Mesangial cell (primary cell): ENCODE data around the gene USH1C. TPM values are rescaled to one million over a fixed set of nuclear protein-coding genes. Genes with fewer than 3 reads are reported as not detected.

Experiments used
- total RNA-seq: library from RNA; depleted of rRNA; stranded (reverse); fragments of >200 nt; gene quantifications from 2 replicates; pipeline ENCODE4 v1.2.3, GENCODE V29; 2015

The USH1C gene
- 1.1 TPM in 1 of 2 replicates, not detected in the other for total RNA-seq

GRCh38 chr11:17544181-17544622 is at the start of gene USH1C:
USH1C (minus strand) TSS chr11:17544416; CDS start chr11:17544307, 109 bp downstream.

DNA sequence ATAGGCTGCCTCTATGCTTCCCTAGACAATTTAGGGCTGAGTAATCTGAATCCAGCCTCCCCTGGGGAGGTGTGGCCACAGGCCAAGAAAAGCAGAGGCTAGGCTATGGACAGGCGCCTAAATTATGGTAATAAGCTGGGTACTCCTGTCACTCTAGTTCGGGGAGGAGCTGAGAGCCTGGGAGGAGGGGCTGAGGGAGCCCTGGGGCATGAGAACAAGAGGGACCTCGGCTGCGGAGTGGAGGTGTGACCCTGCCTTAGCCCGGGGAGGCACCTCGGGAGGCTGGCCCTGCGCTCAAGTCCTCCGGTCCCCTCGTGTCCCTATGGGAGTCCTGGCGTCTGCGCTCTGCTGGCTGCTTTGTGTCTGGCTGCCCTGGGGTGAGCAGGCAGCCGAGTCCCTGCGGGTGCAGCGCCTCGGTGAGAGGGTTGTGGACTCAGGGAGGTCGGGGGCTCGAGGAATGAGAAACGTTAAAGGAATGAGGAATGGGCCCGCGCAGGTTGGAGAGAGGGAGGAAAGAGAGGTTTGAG is 2.9 kb upstream of the USH1C start, which contains the start of gene OTOG:
TSS of gene OTOG (plus strand) at position 209 of the 527 bp plus-strand sequence. CDS start at position 323, 114 bp downstream.

GRCh38 chr11:17476317-17477083 is 67.7 kb downstream of the USH1C start, which contains the start of gene ABCC8:
ABCC8 (minus strand) TSS chr11:17476845; CDS start chr11:17476776, 69 bp downstream.

Other genes starting within 250 kb of the USH1C start
- 3.3 and 5.5 TPM in 2 replicates for gene NCR3LG1, start 192.6 kb downstream of the USH1C start, total RNA-seq
- 0.38 and 0.49 TPM in 2 replicates for gene KCNJ11, start 155.8 kb downstream of the USH1C start, total RNA-seq
- gene ABCC8, start 67.6 kb downstream of the USH1C start, total RNA-seq: not detected in 2 replicates
- gene OTOG, start 2.8 kb upstream of the USH1C start, total RNA-seq: not detected in 2 replicates
- gene MYOD1, start 175.2 kb upstream of the USH1C start, total RNA-seq: not detected in 2 replicates
- gene KCNC1, start 190.4 kb upstream of the USH1C start, total RNA-seq: not detected in 2 replicates